Fibroblast of upper back skin (primary cell): ENCODE data around the gene MTCL3.
A peak's percentile ranks its signal among the peaks of the same experiment; 100 is the strongest.
"Not testable (repeated sequence)": the region's sequence is repeated elsewhere in the genome, so short reads cannot be mapped to it uniquely, and the experiment has no call there.

Experiments
- DNase-seq: peaks from one replicate; pipeline ENCODE4 v3.0.0-alpha.2; 2013

MTCL3 gene

DNA sequence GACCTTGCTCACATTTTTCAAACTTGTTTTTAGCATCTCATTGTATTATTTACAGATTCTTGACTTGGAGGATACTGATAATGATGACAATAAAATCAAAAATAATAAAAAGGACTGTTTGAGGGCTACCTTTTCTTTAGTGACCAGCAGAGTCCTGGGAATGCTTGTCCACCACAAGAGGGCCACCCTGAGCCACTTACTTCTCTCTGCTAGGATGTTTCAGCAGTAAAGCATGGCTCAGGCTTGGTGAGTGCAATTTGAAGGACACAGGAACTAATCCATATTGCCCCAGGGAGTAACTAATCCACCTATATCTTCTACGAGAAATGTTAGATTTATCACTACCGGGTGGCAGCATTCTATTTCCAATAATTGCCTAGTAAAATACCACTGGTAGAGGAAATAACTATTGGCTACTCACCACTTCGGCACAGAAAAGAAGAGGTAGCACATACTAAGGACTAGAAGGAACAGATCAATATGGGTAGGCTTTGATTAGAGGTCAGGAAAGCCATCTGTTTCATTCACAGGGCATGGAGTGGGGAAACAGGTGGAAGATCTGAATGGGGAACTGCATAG, 54.2 kb downstream of the MTCL3 start:
- DNase-seq, result peak; percentile 74

DNA sequence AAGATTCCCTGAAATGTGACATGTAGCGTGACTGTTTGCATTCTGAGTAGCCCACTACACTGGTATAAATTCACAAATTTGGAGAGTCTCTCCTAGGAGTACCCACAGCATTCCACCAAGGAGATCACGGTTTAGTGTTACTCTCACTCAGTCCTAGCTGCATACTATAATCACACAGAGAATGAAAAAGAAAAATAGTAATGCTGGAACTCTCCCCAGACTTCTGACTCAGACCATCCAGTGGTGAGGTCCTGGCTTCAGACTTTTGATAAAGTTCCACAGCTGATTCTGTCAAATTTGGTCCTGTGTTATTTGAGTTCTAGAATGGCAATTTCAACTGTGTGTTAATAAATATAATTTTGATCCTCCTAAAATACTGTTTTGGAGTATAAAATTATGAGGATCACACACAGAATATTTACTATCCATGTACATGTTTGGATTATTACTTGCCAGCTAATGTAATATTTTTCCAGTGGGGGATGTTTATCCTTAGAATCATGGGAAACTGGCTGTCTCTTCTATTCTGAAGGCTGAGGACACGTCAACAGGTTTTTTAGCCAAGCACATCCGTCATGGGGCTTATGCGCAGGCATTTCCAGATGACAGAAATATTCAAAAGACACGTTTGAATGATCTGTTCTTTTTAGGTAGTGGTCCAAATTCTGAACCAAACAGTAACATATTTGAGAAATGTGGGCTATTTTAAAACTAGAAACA, 54.8 kb downstream of the MTCL3 start:
- DNase-seq, result peak; percentile 89

DNA sequence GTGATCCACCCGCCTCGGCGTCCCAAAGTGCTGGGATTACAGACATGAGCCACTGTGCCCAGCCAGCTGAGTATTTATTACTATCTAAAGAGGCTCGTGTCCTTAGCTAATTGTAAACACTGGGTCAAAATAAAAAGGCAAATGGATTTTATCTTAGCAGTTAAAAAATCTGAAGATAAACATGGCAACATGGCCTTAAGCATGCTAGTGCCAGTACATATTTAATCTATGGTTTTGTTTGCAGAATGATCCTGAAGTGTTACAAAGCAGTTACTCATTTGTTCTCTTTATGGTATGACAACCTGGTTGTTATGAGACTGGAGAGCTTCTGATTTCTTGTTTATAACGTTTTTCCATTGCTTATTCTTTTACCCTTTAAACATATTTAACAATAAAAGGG, 56.1 kb downstream of the MTCL3 start:
- DNase-seq, result no peak

DNA sequence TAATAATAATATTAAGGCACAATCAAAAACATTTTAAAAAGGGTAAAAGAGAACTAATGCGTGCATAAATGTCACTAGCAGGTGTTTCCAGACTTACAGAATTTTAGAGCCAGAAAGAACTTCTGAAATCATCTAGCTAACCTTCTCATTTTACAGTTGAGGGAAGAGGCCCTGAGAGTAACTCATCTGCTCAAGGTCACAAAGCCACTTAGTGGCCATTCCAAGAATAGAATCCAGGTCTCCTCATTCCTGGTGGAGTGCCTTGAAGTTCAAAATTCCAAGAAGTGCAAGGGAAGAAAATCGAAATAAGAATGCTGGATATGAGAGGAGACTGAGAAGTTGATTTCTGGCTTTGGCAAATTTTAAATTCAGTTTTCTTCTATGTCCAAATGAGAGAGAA, 56.8 kb downstream of the MTCL3 start:
- no peak for DNase-seq

GRCh38 chr6:127460465-127460864, 58.7 kb downstream of the MTCL3 start:
- DNase-seq, result no peak

DNA sequence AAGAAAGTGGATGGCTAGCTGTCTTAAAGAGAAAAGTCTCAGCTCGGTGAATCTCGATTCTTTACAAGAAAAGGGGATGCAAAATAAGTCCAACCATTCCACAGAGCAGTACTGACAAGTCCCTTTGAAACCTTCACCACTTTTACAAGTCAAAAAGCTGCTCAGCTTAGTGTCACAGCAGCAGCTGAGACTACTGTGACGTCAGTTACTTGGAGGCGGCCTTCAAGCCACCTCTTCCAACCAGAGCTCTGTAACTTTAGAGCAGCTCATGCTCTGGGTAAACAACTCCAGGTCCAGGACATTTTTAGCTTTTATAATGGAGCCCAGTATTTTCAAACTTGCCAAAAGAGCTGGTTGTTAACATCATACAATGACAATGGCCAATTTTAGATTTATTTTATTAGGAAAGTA, 59.9 kb downstream of the MTCL3 start, which contains the start of gene KIAA0408:
Gene KIAA0408, minus strand, starts transcription at position 159 of the 411 bp plus-strand sequence. CDS start 5,408 bp downstream, outside the sequence.
- peak; percentile 62 for DNase-seq

DNA sequence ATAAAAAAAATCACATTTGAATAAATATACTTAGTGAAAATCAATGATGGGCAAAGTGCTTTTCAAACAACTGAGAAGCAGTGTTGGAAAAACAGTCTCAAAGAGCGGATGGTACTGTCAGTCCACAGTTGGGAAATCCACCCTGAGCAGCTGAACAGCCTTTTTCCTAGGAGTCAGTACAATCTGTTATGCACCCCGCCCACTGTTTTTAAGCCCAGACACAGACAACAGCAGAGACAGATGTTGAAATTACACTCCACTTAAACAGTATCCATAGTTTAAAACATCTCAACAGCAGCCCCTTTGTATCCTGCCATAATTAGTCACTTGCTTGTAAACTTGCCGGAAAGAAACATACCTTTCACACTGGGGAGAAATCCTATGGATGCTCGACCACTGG, 60.3 kb downstream of the MTCL3 start:
- peak; percentile 31 for DNase-seq

GRCh38 chr6:127458222-127458621, 60.9 kb downstream of the MTCL3 start:
- DNase-seq, result no peak

DNA sequence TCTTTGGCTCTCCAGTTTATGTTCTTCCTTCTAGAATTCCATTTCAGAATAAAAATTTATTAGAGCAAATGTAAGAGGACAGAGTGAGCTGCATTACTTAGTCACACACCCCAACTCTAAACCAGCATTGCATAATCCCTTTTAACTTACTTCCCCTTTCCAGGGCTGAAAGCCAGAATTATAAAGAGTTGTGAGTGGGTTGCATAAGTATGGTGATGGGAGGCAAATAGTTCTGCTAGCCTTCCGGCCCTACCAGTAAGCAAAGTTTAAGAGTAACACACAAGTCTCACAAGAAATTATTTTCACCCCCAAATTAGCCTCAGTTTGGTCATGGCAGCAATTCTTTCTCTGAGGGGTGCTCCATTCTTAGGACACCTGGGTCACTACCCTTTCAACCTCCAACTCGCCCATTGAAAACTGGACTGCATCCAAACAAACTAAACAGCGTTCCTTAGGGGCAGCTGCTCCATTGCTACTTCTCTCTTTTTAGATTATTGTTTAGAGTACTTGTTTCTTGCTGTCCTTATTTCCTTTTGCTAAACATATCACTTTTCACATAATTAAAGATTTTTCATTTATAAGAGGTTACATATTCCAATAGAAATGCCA, 61.6 kb downstream of the MTCL3 start:
- peak; percentile 89 for DNase-seq

- DNase-seq, result no peak
Observed at GRCh38 chr6:127456465-127456864, 62.7 kb downstream of the MTCL3 start.

DNA sequence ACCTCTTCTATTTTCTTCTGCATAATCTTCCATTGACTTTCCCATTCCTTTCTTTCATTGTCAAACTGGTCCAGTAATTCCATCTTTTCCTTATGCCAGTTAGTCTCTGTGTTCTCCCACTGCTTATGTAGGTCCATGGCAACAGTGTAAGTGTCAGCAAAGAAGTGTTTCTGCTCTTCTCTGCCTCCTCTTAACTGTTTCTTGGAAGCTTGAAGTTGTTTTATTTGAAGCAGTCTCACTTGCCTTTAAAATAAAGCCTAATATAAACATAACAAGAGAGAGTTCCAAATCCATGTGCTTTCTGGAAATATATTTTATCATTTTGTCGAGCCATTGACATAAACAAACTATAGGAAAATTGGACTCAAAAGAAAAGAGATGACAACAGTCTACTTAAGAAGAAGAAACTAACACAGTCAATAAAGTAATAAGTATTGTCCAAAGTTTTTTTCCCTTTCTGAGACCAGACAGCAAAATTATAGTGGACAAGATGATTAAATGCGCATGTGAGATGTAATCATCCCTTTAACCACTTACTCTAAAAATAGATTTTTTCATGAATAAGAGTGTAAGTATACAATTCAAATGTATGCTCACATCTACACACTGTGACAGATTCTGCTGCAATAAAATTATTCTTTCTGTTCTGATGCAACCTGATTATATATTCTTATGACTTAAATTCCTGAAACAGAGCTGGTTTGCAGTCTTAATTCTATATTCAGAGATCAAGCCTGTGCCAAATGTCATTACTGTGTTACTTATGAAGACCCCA, 65.1 kb downstream of the MTCL3 start:
- DNase-seq, result peak; percentile 17

- DNase-seq, result no peak
Observed at GRCh38 chr6:127452803-127453202, 66.3 kb downstream of the MTCL3 start.

GRCh38 chr6:127451388-127451787, 67.7 kb downstream of the MTCL3 start:
- no peak for DNase-seq

DNA sequence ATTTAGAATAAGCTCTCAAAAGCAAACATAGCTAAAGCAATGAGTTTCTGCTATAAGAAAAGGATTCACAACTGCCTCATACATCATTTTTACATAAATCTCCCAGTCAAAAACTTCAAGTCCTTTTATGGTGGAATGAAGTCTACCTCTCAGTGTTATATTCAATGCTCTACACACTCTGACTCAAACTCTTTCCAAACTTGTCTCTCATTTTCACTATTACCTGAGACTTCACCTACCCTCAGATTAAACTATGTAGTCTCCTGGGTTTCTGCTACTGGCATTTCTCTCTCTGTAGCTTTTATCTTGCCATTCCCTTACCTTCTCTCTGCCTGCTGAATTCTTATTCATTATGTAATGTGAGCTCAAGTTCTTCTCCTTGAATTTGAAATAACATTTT, 71.4 kb downstream of the MTCL3 start:
- DNase-seq, result no peak

GRCh38 chr6:127446356-127446755, 72.8 kb downstream of the MTCL3 start:
- DNase-seq, result no peak

DNA sequence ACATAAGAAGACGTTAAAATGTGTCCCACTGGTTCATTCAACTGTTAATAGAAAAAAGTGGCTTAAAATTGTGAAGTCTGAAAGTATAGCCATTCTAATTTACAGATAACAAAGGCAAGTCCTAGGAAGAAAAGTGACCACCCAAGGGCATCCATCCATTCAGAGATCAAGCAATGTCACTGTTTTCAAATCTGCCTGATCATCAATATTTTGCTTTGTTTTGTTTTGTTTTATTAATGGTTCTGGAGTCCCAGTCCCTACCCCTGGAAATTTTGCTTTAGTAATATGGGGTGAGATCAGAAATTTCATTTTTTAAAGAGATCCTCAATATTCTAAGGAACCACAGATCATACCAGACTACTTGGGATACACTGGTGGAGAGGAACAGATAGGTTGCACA, 77.3 kb downstream of the MTCL3 start:
- DNase-seq, result no peak

DNA sequence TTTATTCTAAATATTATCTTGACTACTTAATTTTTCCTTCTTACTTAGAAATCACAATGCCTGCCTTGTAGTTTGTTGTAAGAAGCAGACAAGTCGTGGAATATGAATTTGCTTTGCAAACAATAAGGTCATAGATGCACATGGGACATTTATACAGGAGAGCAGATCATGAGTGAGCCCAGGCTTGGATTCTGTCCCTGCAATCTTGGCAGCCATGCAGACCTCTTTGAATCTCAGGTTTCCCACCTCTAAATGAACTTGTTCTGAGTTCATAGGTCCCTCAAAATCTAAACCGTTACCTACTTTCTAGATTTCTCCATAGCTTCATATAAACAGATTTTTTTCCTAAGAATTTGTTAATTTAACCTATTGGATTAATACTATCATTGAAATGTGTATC, 79.4 kb downstream of the MTCL3 start:
- DNase-seq, result no peak

GRCh38 chr6:127436578-127437110, 82.5 kb downstream of the MTCL3 start:
- DNase-seq, result no peak

DNA sequence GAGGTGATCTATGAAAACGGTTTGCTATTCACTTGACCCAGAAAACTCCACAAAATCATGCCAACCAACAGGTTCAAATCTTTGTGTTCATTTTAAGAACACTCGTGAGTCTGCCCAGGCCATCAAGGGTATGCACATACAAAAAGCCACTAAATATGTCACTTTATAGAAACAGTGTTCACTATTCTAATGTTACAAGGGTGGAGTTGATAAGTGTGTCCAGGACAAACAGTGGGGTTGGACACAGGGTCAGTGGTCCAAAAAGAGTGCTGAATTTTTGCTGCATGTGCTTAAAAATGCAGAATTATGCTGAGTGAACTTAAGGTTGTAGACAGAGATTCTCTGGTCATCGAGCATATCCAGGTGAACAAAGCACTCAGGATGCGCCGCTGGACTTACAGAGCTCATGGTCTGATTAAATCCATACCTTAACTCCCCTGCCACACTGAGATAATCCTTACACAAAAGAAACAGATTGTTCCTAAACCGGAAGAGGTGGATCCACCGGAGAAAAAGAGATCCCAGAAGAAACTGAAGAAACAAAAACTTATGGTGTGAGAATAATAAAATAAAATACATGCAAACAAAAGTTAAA, 83.4 kb downstream of the MTCL3 start:
- DNase-seq, result no peak

DNA sequence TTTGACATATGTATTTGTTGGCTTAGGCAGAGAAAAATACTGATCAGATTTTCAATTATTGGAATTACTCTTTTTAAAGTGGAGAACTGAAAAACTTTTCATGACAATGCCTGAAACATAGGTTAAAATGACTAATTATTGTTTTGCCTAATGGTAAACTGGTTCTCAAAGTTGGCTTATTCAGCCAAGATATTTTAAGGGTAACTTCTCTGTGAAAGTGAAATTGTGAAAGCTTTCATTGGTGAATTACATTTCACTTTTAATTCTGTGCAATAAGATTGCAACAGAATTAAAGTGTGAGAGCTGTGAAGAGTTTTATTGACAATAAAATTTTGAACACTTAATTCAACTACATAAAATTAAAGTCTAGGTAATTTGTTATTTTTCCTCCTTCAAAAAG, 84.5 kb downstream of the MTCL3 start:
- DNase-seq, result no peak

- not testable (repeated sequence) for DNase-seq
Observed at GRCh38 chr6:127428562-127428961, 90.6 kb downstream of the MTCL3 start.

DNA sequence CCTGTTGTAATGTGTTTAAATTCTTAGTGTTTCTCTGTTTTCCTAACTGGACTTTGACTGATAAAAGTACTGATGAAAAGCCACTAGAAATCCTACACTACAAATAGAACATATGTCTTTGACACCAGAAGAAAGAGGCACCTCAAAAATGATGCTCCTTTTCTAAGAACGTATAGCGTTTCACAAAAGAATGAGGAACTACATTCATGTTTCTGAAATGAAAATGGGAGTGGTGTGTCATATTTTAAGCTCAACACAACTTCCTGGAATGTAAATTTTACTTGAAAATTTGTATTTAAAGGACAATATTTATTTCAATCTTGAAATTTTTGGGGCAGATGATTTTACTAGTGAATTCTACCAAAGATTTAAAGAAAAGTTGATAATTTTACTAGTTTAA, 95.2 kb downstream of the MTCL3 start:
- no peak for DNase-seq
